HFF-Myc (cell line): ENCODE data around the gene KHDC1L.
"Not testable (repeated sequence)": the region's sequence is repeated elsewhere in the genome, so short reads cannot be mapped to it uniquely, and the experiment has no call there.

ENCODE experiments used
- DNase-seq: peaks from one replicate; pipeline ENCODE4 v3.0.0-alpha.2; 2011; ENCODE audit warnings: low read depth; ENCODE audit errors: extremely low read depth
- H3K4me3 ChIP-seq: replicated peaks from 2 replicates; pipeline ENCODE4 v1.5.1; 2011; ENCODE audit warnings: low read depth, mild to moderate bottlenecking, control low read depth, low read length
- CTCF ChIP-seq: IDR thresholded peaks from 2 replicates; pipeline ENCODE4 v1.5.1; 2012; ENCODE audit warnings: mild to moderate bottlenecking, low read depth, low read length, control low read depth; ENCODE audit errors: missing control alignments

KHDC1L gene

DNA sequence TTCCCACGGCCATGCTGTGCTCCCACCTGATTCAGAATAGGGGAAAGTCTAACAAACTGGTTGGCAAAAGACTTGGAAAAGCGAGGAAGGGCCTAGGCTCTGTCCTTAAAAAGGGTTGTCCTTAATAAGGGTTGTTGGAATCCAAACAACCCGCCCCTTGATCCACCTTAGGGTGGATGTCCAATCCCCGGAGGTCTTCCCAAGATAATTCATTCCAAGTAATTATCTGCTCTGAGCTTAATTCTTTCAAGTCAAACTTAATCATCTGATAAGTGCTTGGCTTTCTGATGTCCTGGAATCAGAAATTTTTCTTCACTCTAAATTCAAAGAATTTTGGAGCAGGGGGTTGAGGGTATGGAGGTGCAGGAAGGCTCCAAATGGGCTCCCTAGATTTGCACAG is at the start of gene KHDC1L:
Gene KHDC1L (minus strand): TSS at position 101 of the 400 bp plus-strand sequence. CDS start 88 bp downstream, at position 13.
- no peak for TF ChIP-seq CTCF

DNA sequence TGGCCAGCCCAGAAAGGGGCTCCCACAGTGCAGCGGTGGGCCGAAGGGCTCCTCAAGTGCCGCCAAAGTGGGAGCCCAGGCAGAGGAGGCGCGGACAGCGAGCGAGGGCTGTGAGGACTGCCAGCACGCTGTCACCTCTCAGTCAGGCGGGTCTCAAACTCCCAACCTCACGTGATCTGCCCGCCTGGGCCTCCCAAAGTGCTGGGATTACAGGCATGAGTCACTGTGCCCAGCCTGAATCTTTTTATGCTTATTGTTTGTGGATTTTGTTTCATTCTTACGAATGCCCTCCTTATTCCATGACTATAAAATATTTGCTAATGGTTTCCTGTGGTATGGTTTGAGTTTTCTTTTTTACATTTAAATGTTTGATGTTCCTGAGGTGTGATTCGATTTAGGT is 44.0 kb upstream of the KHDC1L start:
- not testable (repeated sequence) for DNase-seq, H3K4me3 ChIP-seq

More for the DNA sequence above, at the start of gene KHDC1L:
- no peak for DNase-seq
- H3K4me3 ChIP-seq = no peak within 1 kb of the TSS

GRCh38 chr6:73268896-73269295 is 43.6 kb upstream of the KHDC1L start:
- not testable (repeated sequence) for DNase-seq

DNA sequence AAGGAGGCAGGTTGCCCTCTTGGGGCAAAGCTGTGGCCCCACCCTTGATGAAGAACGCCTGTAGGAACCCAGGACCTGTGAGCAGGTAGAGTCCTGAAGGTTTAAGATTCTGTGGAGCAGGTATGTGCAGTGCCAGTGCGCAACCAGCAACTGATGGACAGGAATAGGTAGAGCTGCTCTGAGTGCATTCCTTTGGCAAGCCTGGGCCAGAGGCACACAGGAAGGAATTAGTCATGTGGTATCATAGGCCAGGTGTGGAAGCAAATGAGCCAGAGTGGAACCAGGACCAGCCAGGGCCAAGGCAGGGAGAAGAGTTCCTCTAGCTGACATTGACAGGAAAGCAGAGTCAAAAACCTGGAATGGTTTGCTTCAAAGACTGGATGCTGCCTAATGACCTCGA is 39.1 kb upstream of the KHDC1L start:
- no peak overlapping the region for H3K4me3 ChIP-seq
- no peak for DNase-seq
- no peak for TF ChIP-seq CTCF

More at GRCh38 chr6:73268896-73269295, 43.6 kb upstream of the KHDC1L start:
- H3K4me3 ChIP-seq = not testable (repeated sequence)

DNA sequence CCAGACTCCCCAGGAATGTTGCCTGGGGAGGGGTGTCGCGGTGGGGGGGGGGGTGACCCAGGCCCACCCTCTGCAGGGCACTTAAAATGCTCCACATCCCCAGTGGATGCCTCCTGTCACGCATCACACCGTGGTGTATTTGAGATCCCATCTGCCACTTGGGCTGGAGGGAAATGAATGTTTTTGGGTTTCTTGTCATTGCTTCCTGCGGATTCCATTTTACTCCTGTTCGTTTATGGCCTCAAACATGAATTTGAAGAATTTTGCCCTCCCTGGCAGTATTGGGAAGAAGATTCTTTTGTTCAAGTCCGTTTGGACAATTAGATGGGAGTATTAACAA is 38.2 kb upstream of the KHDC1L start:
- no peak for TF ChIP-seq CTCF
- H3K4me3 ChIP-seq = peak overlapping the region; percentile 63
- no peak for DNase-seq

DNA sequence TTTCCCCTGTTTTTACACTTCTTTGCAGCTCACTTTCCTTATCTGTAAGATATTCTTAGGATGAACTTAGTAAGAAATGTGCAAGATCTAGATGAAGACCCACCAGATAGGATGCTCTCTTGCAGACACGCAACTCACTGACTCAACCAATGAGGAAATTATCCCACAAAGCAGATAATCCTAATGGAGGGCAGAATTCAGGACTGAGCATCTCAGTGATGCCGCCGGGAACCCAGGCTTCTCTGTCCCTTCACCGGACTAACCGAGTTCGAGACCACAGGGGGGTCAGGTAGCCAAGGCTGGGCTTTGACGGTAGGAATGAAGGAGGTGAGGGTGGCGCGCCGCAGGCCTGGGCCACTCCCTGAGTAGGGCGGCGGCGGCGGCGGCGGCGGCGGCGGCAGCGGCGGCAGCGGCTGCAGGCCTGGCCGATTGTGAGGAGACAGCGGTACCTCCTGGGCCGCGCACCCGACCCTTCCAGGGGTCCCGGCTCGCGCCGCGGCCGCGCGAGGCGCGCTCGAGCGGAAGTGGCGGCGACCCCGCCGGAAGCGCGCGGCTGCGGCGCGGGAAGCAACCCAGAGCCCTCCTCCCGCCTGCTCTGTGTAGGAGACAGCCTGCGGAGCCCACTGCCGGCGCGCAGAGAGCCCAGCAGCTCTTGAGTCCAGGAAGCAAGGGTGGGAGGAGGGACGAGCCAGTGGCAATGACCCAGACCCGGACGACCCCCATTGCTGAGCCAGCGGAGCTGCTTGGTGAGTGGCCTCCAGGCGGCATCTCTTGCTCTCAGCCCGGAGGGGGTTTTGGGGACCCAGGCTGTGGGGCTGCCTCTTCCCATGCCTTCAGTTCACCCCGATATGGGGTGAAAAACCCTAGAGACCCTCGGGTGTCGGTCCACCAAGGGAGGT is 37.6 kb upstream of the KHDC1L start, which contains the start of gene KHDC1:
Gene KHDC1 (minus strand): TSS at position 526 of the 899 bp plus-strand sequence. CDS start 20,679 bp downstream, outside the sequence.
- peak within 1 kb of the TSS; percentile 63 for H3K4me3 ChIP-seq
- peak; percentile 5 for DNase-seq
- TF ChIP-seq CTCF = no peak

GRCh38 chr6:73258721-73259120 is 33.4 kb upstream of the KHDC1L start:
- no peak for DNase-seq
- no peak for TF ChIP-seq CTCF
- no peak overlapping the region for H3K4me3 ChIP-seq

GRCh38 chr6:73254323-73254722 is 29.0 kb upstream of the KHDC1L start:
- DNase-seq = not testable (repeated sequence)

More at GRCh38 chr6:73254323-73254722, 29.0 kb upstream of the KHDC1L start:
- not testable (repeated sequence) for H3K4me3 ChIP-seq
